GM13977 (cell line): Measurements from ENCODE around the gene CASK.
"Not testable (repeated sequence)": the region's sequence is repeated elsewhere in the genome, so short reads cannot be mapped to it uniquely, and the experiment has no call there.

Source experiments
- DNase-seq: peaks from one replicate; pipeline ENCODE4 v3.0.0; 2012; ENCODE audit warnings: low spot score
- in situ Hi-C: fragments of 300-500 bp; cut with MboI; formaldehyde crosslinking; loops from one replicate; pipeline ENCODE4 v1.12.0; 2022; ENCODE audit warnings: low sequenced_read_pairs, low pct_unique_long_range_greater_than_20kb, mixed read lengths, inconsistent platforms; ENCODE audit not compliant: unreplicated experiment
- TF ChIP-seq, protein P1 (sequence below): IDR thresholded peaks from 2 replicates; pipeline ENCODE4 v1.5.1; 2012; ENCODE audit warnings: mild to moderate bottlenecking, control low read depth; ENCODE audit not compliant: insufficient read depth; ENCODE audit errors: extremely low read depth, missing control alignments

CASK gene

GRCh38 chrX:41655101-41655500 is 268.3 kb downstream of the CASK start:
- TF ChIP-seq, protein P1, sequence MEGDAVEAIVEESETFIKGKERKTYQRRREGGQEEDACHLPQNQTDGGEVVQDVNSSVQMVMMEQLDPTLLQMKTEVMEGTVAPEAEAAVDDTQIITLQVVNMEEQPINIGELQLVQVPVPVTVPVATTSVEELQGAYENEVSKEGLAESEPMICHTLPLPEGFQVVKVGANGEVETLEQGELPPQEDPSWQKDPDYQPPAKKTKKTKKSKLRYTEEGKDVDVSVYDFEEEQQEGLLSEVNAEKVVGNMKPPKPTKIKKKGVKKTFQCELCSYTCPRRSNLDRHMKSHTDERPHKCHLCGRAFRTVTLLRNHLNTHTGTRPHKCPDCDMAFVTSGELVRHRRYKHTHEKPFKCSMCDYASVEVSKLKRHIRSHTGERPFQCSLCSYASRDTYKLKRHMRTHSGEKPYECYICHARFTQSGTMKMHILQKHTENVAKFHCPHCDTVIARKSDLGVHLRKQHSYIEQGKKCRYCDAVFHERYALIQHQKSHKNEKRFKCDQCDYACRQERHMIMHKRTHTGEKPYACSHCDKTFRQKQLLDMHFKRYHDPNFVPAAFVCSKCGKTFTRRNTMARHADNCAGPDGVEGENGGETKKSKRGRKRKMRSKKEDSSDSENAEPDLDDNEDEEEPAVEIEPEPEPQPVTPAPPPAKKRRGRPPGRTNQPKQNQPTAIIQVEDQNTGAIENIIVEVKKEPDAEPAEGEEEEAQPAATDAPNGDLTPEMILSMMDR = no peak
- in situ Hi-C loops = no loop called here

DNA sequence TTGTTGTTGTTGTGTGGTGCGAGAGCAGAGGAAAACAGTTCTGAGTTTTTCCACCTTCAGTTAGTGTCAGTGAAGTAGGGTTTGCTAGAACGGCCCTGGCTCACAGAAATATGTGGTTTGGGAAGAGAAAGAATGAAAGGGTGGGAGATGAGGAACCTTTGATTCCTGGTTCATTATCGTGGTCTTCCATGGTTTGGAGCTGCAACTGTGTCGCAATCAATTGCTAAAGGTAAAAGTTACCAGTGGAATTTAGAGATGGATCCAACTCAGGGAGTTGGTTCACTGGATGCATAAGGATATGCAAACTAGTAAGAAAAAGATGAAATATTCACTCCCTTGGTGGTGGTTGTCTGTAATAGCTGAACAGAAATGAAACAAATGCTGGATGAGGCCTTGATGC is 270.2 kb downstream of the CASK start:
- TF ChIP-seq, protein P1 = no peak
- no peak for DNase-seq
- in situ Hi-C loops = no loop called here

More at GRCh38 chrX:41655101-41655500, 268.3 kb downstream of the CASK start:
- no peak for DNase-seq

- in situ Hi-C loops = not testable (repeated sequence)
Measured at GRCh38 chrX:41646201-41646600, 277.2 kb downstream of the CASK start.

GRCh38 chrX:41634284-41634683 is 289.1 kb downstream of the CASK start:
- in situ Hi-C loops = no loop called here
- no peak for DNase-seq
- TF ChIP-seq, protein P1 = no peak

More at GRCh38 chrX:41646201-41646600, 277.2 kb downstream of the CASK start:
- not testable (repeated sequence) for DNase-seq

GRCh38 chrX:41630091-41630490 is 293.3 kb downstream of the CASK start:
- DNase-seq = no peak
- TF ChIP-seq, protein P1 = no peak

DNA sequence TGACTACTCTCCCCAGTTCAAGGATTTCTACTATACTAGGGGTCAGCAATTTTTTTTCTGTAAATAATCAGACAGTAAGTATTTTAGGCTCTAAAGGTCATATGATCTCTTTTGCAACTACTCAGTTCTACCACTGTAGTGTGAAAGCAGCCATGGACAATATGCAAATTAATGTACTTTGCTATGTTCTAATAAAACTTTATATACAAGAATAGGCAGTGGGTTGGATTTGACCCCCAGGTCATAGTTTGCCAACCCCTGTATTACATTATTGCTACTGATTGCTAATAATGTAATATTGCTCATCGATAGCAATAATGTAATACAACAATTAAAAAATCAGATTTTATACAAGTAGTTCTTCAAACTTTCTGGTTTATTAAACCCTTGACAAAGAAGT is 293.8 kb downstream of the CASK start:
- in situ Hi-C loops = no loop called here
- TF ChIP-seq, protein P1 = no peak
- DNase-seq = no peak

More at GRCh38 chrX:41630091-41630490, 293.3 kb downstream of the CASK start:
- in situ Hi-C loops = no loop called here

DNA sequence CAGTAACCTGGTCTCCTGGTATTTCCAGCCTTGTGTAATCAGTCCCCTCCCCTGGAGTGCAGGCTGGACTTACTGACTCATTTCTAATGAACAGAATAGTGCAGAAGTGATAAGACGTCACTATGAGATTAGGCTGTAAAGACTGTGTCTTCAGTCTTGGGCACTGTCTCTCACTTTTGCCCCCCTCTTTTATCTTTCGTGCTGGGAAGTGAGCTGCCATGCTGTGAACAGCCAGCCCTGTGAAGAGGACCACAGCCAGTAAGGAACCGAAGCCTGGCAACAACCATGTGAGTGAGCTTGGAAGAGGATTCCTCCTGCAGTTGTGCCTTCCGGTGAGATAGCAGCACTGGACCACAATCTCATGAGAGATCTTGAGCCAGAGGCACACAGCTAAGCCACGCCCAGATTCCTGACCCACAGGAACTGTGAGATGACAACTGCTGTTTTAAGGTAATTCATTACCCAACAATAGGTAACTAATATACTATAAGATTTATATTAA is 302.1 kb downstream of the CASK start:
- TF ChIP-seq, protein P1 = no peak
- in situ Hi-C loops = no loop called here
- no peak for DNase-seq
